BLaER1 (cell line): Measurements from ENCODE around the gene ITGAE.

Source experiments
- H3K27ac ChIP-seq: shearing (Covaris generic); formaldehyde crosslinking; 2 replicates; pipeline ENCODE4 v1.8.1; 2022
- H3K27me3 ChIP-seq: shearing (Covaris generic); formaldehyde crosslinking; 2 replicates; pipeline ENCODE4 v1.8.1; 2022
- H3K36me3 ChIP-seq: shearing (Covaris generic); formaldehyde crosslinking; 2 replicates; pipeline ENCODE4 v1.8.1; 2022
- H3K4me1 ChIP-seq: shearing (Covaris generic); formaldehyde crosslinking; 2 replicates; pipeline ENCODE4 v1.8.1; 2022
- H3K4me2 ChIP-seq: shearing (Covaris generic); formaldehyde crosslinking; 2 replicates; pipeline ENCODE4 v1.8.1; 2022
- H3K4me3 ChIP-seq: shearing (Covaris generic); formaldehyde crosslinking; 2 replicates; pipeline ENCODE4 v1.8.1; 2022
- H3K9ac ChIP-seq: shearing (Covaris generic); formaldehyde crosslinking; 2 replicates; pipeline ENCODE4 v1.8.1; 2022
- H3K9me3 ChIP-seq: shearing (Covaris generic); formaldehyde crosslinking; 2 replicates; pipeline ENCODE4 v1.8.1; 2022
- H4K20me1 ChIP-seq: shearing (Covaris generic); formaldehyde crosslinking; 2 replicates; pipeline ENCODE4 v1.8.1; 2022
- Cebpa-rat ChIP-seq: shearing (Covaris generic); IDR thresholded peaks from 2 replicates; pipeline ENCODE4 v1.8.1; 2022

Gene ITGAE

DNA sequence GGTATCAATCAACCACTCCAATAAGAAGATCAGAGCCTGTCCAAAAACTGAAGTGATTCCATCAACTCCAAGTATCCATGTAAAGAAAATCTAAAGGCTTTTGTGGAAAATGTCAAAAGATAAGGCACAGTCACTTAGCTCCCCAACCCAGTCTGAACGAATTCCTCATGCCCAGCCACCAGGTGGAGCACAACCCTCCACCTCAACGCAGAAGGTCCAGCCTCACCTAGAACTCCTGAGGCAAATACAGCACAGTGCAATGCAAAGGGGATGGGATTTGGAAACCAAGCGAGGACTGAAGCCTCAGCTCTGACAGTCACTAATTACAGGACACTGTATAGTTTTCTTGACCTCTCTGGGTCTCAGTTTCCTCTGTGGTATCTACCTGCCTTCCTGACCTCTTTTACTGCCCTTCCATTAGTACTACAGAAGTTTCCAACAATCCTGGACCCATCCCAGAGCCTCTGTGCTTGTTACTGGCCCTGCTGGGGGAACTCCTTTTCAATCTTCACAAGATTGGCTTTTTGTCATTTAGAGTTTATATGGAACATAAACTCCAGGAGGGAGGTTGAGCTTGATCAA lies 43.0 kb upstream of the ITGAE start:
- Histone ChIP-seq H3K4me1 (peaks cover 46% of the 10 kb centered on the region), H3K4me3 (no peak overlapping the region), H3K27ac (no peak overlapping the region), H3K36me3 (peaks cover 55% of the 10 kb centered on the region), H3K4me2 (peak overlapping the region; percentile 92), H3K27me3 (no peaks in the 10 kb centered on the region), H3K9me3 (no peaks in the 10 kb centered on the region), H3K9ac (no peak overlapping the region), H4K20me1 (peaks cover 59% of the 10 kb centered on the region)
- TF ChIP-seq Cebpa-rat, result no peak

DNA sequence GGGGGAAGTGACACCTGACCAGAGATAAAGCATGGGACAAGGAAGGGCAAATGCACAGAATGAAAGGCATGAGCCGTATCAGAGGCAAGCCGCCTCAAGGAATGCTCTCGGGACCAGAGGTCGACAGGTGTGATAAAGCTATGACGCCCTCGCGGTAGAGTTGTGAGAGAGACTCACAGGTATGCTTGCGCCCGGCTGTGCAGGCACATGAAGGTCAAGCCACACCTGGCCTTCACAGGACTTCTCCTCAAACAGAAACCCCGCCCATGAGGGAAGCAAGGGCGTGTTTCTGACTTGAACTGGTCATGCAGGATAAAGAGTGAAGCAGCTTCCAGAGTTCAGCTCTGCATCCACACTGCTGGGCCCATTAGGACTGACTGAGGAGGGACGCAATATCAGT lies 37.2 kb upstream of the ITGAE start:
- Histone ChIP-seq H3K9me3 (no peaks in the 10 kb centered on the region), H3K36me3 (peaks cover 99% of the 10 kb centered on the region), H3K27me3 (no peaks in the 10 kb centered on the region), H3K4me2 (no peak overlapping the region), H3K27ac (no peak overlapping the region), H3K4me3 (no peak overlapping the region), H3K9ac (no peak overlapping the region), H4K20me1 (peaks cover 84% of the 10 kb centered on the region), H3K4me1 (peaks cover 15% of the 10 kb centered on the region)
- no peak for TF ChIP-seq Cebpa-rat

DNA sequence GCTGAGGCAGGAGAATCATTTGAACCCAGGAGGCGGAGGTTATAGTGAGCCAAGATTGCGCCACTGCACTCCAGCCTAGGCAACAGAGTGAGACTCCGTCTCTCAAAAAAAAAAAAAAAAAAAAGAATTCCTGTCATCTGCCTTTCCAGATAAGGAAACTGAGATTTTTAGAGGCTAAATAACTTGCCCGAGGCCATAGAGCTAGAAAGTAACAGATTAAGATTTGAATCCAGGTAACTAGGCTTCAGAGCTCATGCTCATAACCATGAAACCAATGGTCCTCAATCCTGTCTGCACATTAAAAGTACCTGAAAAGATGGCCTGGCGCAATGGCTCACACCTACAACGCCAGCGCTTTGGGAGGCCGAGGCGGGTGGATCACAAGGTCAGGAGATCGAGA lies 35.6 kb upstream of the ITGAE start:
- Histone ChIP-seq H3K4me2 (no peak overlapping the region), H3K27ac (no peak overlapping the region), H3K9ac (no peak overlapping the region), H3K27me3 (no peaks in the 10 kb centered on the region), H3K36me3 (peaks cover 89% of the 10 kb centered on the region), H3K4me1 (no peaks in the 10 kb centered on the region), H3K9me3 (no peaks in the 10 kb centered on the region), H3K4me3 (no peak overlapping the region), H4K20me1 (peaks cover 69% of the 10 kb centered on the region)
- no peak for TF ChIP-seq Cebpa-rat

DNA sequence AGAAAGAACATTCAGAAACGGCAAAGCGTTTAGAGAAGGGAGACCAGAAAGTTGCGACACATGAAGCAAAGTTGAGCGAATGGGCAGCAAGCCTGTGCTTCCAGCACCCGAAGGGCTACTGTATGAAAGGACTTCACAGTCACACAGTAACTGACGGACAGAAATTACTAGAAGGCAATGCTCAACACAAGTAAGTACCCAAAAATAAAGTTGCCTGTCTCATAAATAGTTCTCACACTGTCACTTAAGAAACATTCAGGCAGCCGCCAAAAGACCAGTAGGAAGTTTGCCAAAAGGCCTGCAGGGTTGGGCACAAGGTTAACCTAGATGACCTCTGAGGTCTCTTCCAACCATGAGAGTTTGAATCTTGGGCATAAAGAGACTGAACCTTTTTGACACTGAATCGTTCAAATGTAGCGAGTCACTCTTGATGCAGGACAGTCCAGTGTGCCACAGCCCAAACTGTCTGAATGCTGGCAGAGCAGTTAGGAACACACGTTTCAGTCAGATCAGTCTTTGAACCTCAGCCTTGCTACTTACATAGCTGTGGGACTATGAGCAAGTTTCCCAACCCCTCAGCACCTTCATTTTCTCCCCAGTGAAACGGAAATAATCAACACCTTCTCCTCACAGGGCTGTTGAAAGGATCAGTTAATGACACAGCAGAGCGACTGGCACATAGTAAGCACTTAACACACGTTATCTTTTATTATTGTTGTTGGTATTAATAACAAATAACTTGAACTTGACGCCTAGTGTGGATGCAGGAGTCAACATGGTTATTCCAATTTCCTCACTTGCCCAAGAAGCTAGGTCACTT lies 34.6 kb upstream of the ITGAE start:
- Histone ChIP-seq H4K20me1 (peaks cover 68% of the 10 kb centered on the region), H3K9me3 (no peaks in the 10 kb centered on the region), H3K27ac (no peak overlapping the region), H3K27me3 (no peaks in the 10 kb centered on the region), H3K4me1 (no peaks in the 10 kb centered on the region), H3K9ac (no peak overlapping the region), H3K4me3 (no peak overlapping the region), H3K36me3 (peaks cover 86% of the 10 kb centered on the region), H3K4me2 (no peak overlapping the region)
- TF ChIP-seq Cebpa-rat, result no peak

DNA sequence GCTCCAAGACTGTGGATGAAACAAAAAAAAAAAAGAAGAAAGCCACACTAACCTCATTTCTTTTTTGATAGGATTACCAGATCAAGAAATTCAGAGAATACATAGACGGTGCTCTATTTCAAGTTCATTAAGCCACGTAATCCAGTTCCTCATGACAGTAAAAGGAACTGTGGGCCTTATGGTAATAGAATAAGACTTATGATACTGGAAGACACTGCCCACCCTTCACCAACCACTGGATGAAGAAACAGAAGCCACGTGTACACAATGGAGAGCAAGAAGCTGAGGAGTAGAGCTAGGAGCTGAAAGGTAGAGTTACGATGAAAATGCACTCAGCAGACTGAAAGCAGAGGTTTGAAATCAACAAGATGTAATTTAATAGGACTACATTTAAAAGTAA lies 33.8 kb upstream of the ITGAE start:
- Histone ChIP-seq H4K20me1 (peaks cover 66% of the 10 kb centered on the region), H3K4me1 (no peaks in the 10 kb centered on the region), H3K4me3 (no peak overlapping the region), H3K9ac (no peak overlapping the region), H3K4me2 (no peak overlapping the region), H3K27ac (no peak overlapping the region), H3K9me3 (no peaks in the 10 kb centered on the region), H3K27me3 (no peaks in the 10 kb centered on the region), H3K36me3 (peaks cover 86% of the 10 kb centered on the region)
- no peak for TF ChIP-seq Cebpa-rat

DNA sequence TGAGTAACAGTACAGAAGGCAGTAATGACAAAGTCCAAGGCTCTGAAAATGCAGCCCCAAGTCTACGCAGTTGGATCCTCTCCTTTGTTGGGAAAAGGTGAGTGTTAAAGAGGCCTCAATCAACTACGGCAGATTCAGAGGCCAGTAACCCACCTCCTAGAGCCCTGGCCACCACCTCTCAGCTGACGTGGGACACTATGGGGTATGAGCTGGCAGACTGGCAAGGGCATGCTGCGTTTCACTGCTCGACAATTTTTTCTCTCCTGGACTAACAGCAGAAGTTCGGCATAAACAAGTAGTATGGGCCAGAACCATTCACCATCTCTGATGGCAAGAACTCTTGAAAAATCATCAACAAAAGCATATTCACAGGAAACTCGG lies 27.9 kb upstream of the ITGAE start:
- Histone ChIP-seq H3K9ac (no peak overlapping the region), H4K20me1 (peaks cover 12% of the 10 kb centered on the region; the same call in 1 of the 2 replicates), H3K36me3 (peaks cover 85% of the 10 kb centered on the region), H3K4me1 (peaks cover 32% of the 10 kb centered on the region), H3K4me2 (peak overlapping the region; percentile 24; the same call in 1 of the 2 replicates), H3K9me3 (no peaks in the 10 kb centered on the region), H3K4me3 (no peak overlapping the region), H3K27me3 (no peaks in the 10 kb centered on the region), H3K27ac (peak overlapping the region; percentile 45; the same call in 1 of the 2 replicates)
- no peak for TF ChIP-seq Cebpa-rat

DNA sequence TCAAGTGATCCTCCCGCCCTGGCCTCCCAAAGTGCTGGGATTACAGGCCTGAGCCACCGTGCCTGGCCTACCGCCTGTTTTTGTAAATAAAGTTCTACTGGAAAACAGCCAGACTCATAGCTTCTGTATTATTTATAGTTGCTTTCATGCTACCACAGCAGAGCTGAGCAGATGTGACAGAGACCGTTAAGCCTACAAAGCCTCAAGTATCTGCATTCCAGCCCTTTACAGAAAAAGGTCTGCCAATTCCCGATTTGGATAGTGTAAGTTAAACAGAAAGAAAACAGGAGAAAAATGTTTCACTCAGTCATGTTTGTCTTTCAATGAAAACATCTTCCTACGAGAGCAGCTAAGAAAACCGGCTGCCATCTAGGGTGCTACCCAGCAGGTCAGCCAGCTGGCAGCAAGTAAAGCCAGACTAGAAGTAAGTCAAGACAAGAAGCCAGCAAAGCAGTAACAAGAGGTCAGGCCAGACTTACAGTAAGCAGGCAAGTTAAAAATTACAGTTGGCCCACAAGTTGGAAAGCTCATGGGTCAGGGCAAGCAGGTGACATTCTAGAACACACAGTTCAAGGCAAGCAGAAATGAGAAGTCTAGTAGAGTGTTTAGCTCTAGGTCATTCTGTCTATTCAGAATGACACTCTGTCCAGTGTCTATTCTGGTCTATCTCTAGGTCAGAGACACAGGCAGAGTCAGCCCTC lies 27.3 kb upstream of the ITGAE start:
- Histone ChIP-seq H3K27me3 (no peaks in the 10 kb centered on the region), H3K4me2 (peak overlapping the region; percentile 24), H3K27ac (peak overlapping the region; percentile 45), H3K36me3 (peaks cover 85% of the 10 kb centered on the region), H4K20me1 (peaks cover 10% of the 10 kb centered on the region; the same call in 1 of the 2 replicates), H3K4me3 (no peak overlapping the region), H3K9ac (peak overlapping the region; percentile 32; the same call in 1 of the 2 replicates), H3K9me3 (no peaks in the 10 kb centered on the region), H3K4me1 (peaks cover 32% of the 10 kb centered on the region)
- no peak for TF ChIP-seq Cebpa-rat

DNA sequence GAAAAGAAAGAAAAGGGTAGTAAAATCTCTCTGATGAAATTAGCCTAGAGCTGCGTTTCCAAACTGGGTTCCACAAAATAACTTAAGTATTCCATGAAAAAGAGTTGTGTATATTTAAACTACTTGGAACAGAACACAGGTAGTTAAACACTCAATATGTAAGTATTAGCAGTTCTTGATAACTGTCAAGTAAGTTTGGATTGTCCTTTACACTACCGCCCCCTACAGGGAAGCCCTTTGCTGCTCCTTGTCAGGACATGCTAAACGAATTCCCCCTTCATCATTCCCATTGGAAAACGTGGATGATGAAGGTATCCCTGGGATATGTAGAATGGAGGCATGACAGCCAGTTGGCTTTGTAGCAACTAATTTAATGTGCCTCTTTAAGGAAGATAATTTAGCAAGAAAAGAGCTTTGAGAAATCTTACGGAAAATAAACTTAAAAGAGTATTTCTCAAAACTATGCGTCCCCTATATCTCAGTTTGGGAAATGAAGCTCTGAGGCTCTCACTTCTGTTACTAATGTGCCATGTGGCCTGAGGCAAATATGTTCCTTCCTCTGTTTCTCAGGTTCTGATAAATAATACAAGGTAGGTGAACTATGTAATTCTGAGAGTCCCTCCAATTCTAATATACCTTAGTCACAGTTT lies 26.3 kb upstream of the ITGAE start:
- peak overlapping the region; percentile 45; the same call in 1 of the 2 replicates for H3K27ac ChIP-seq
- TF ChIP-seq Cebpa-rat, result no peak
- H3K4me2 ChIP-seq, result peak overlapping the region; percentile 30
- H3K4me1 ChIP-seq, result peaks cover 32% of the 10 kb centered on the region
- peaks cover 10% of the 10 kb centered on the region; the same call in 1 of the 2 replicates for H4K20me1 ChIP-seq
- no peak overlapping the region for H3K9ac ChIP-seq
- no peak overlapping the region for H3K4me3 ChIP-seq
- no peaks in the 10 kb centered on the region for H3K27me3 ChIP-seq
- peaks cover 89% of the 10 kb centered on the region for H3K36me3 ChIP-seq
- H3K9me3 ChIP-seq, result no peaks in the 10 kb centered on the region

DNA sequence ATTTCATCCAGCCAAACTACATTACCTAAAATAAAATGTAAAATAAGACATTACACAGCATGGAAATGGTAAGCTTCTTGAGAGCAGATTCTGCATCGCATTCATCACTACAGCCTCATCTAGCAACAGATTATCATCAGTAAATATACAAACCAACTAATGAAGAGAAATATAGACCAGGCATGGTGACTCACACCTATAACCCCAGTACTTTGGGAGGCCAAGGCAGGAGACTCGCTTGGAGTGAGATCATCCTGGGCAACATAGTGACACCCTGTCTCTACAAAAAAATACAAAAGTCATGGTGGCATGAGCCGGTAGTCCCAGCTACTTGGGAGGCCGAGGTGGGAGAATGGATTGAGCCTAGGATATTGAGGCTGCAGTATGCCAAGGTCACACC lies 25.2 kb upstream of the ITGAE start:
- no peaks in the 10 kb centered on the region for H3K9me3 ChIP-seq
- H3K4me3 ChIP-seq, result no peak overlapping the region
- H3K36me3 ChIP-seq, result peaks cover 99% of the 10 kb centered on the region
- H3K4me2 ChIP-seq, result no peak overlapping the region
- H3K27ac ChIP-seq, result 0 out of 2 replicates have a peak overlapping the region, but pooled peaks have one; percentile 1
- peaks cover 32% of the 10 kb centered on the region for H3K4me1 ChIP-seq
- no peak overlapping the region for H3K9ac ChIP-seq
- H4K20me1 ChIP-seq, result peaks cover 10% of the 10 kb centered on the region; the same call in 1 of the 2 replicates
- no peaks in the 10 kb centered on the region for H3K27me3 ChIP-seq
- TF ChIP-seq Cebpa-rat, result no peak
